GM10266 (cell line): ENCODE measurements around the gene POLR1B.
"Not testable (repeated sequence)": the region's sequence is repeated elsewhere in the genome, so short reads cannot be mapped to it uniquely, and the experiment has no call there.

Source experiments
- DNase-seq: peaks from one replicate; pipeline ENCODE4 v3.0.0; 2012; ENCODE audit errors: extremely low spot score
- CTCF ChIP-seq: IDR thresholded peaks from 2 replicates; pipeline ENCODE4 v1.5.1; 2012; ENCODE audit warnings: mild to moderate bottlenecking, low read depth; ENCODE audit not compliant: control insufficient read depth, insufficient read depth; ENCODE audit errors: missing control alignments

POLR1B gene

GRCh38 chr2:112542123-112542983, at the start of gene POLR1B:
Gene POLR1B, plus strand, starts transcription at chr2:112542465. Its CDS starts 30 bp downstream, at chr2:112542495.
- no peak for TF ChIP-seq CTCF
- DNase-seq, result peak; percentile 83

- DNase-seq, result no peak
- no peak for TF ChIP-seq CTCF
Observed at GRCh38 chr2:112493048-112493447, 49.2 kb upstream of the POLR1B start.

GRCh38 chr2:112493858-112494648, 48.2 kb upstream of the POLR1B start:
- no peak for DNase-seq
- no peak for TF ChIP-seq CTCF

- TF ChIP-seq CTCF, result no peak
- no peak for DNase-seq
Observed at GRCh38 chr2:112494828-112495227, 47.4 kb upstream of the POLR1B start.

GRCh38 chr2:112495878-112496277, 46.4 kb upstream of the POLR1B start:
- not testable (repeated sequence) for DNase-seq

GRCh38 chr2:112500850-112501484, 41.3 kb upstream of the POLR1B start:
- DNase-seq, result peak; percentile 35
- peak; percentile 47 for TF ChIP-seq CTCF

- DNase-seq, result not testable (repeated sequence)
Observed at GRCh38 chr2:112509239-112509998, 32.8 kb upstream of the POLR1B start.

- DNase-seq, result no peak
- no peak for TF ChIP-seq CTCF
Observed at GRCh38 chr2:112516801-112517200, 25.5 kb upstream of the POLR1B start.
